GM12878 (cell line): ENCODE measurements around the gene MAP4. TPM values are rescaled to one million over a fixed set of nuclear protein-coding genes. Genes with fewer than 3 reads are reported as not detected.

Experiments used
- HDAC2 ChIP-seq: fragments of 200-600 bp; sonication (generic); IDR thresholded peaks from 2 replicates; pipeline ENCODE4 v1.6.1; 2017
- POU2F2 ChIP-seq: IDR thresholded peaks from 3 replicates; pipeline ENCODE4 v1.6.1; 2011; ENCODE audit warnings: low read depth, mild to moderate bottlenecking, low read length, borderline replicate concordance
- SMAD1 ChIP-seq: fragments of 450-650 bp; IDR thresholded peaks from 2 replicates; pipeline ENCODE4 v1.6.1; 2018; ENCODE audit warnings: mild to moderate bottlenecking, low read depth; ENCODE audit not compliant: partially characterized antibody
- ZBTB33 ChIP-seq: fragments of 450-650 bp; IDR thresholded peaks from 2 replicates; pipeline ENCODE4 v1.6.1; 2017; ENCODE audit warnings: mild to moderate bottlenecking
- ZBTB40 ChIP-seq: fragments of 450-650 bp; IDR thresholded peaks from 2 replicates; pipeline ENCODE4 v1.6.1; 2016; ENCODE audit warnings: mild to moderate bottlenecking, moderate library complexity, borderline replicate concordance
- polyA plus RNA-seq, 11 experiments: library from polyadenylated mRNA; depleted of rRNA in 4 of 11; unstranded in 6 of 11; stranded (reverse) in 5 of 11; fragments of >200 nt; fragmentation: Nextera tagmentation in 4 of 11; fragmentation: Illumina TruSeq in 1 of 11; extraction: Ambion mirVana in 4 of 11; extraction: Trizol in 1 of 11; gene quantifications; 1 replicate in 1 of 11; 2 replicates in 10 of 11; pipeline versions ENCODE4 v1.2.1 to v1.2.3, GENCODE V29; 2011 to 2016; ENCODE audit warnings: inconsistent platforms in 2 of 11, missing spikeins in 2 of 11, low read depth in 1 of 11
- total RNA-seq, 4 experiments: library from RNA; depleted of rRNA in 3 of 4; stranded (reverse); fragments of >200 nt in 3 of 4; fragmentation: Illumina TruSeq in 1 of 4; extraction: Trizol in 1 of 4; gene quantifications; 2 replicates each; pipeline versions ENCODE4 v1.2.1 to v1.2.3, GENCODE V29; 2013 to 2021
- TF ChIP-seq, protein P1 (sequence below): IDR thresholded peaks from 2 replicates; pipeline ENCODE4 v1.6.1; 2012; ENCODE audit warnings: improper control_type of control experiment, low read depth, low read length; ENCODE audit not compliant: insufficient replicate concordance

The MAP4 gene
- total and polyA plus RNA-seq, 10 of the 15 experiments (the other 5 are each of a cell fraction or from before 2014, with no cell fraction given), result 22.2 to 145 (median 47.2) TPM

GRCh38 chr3:47854267-47854666, 161.9 kb downstream of the MAP4 start (continued):
- TF ChIP-seq ZBTB33 (no peak), ZBTB40 (no peak), SMAD1 (no peak), POU2F2 (no peak), HDAC2 (no peak)
- TF ChIP-seq, protein P1, sequence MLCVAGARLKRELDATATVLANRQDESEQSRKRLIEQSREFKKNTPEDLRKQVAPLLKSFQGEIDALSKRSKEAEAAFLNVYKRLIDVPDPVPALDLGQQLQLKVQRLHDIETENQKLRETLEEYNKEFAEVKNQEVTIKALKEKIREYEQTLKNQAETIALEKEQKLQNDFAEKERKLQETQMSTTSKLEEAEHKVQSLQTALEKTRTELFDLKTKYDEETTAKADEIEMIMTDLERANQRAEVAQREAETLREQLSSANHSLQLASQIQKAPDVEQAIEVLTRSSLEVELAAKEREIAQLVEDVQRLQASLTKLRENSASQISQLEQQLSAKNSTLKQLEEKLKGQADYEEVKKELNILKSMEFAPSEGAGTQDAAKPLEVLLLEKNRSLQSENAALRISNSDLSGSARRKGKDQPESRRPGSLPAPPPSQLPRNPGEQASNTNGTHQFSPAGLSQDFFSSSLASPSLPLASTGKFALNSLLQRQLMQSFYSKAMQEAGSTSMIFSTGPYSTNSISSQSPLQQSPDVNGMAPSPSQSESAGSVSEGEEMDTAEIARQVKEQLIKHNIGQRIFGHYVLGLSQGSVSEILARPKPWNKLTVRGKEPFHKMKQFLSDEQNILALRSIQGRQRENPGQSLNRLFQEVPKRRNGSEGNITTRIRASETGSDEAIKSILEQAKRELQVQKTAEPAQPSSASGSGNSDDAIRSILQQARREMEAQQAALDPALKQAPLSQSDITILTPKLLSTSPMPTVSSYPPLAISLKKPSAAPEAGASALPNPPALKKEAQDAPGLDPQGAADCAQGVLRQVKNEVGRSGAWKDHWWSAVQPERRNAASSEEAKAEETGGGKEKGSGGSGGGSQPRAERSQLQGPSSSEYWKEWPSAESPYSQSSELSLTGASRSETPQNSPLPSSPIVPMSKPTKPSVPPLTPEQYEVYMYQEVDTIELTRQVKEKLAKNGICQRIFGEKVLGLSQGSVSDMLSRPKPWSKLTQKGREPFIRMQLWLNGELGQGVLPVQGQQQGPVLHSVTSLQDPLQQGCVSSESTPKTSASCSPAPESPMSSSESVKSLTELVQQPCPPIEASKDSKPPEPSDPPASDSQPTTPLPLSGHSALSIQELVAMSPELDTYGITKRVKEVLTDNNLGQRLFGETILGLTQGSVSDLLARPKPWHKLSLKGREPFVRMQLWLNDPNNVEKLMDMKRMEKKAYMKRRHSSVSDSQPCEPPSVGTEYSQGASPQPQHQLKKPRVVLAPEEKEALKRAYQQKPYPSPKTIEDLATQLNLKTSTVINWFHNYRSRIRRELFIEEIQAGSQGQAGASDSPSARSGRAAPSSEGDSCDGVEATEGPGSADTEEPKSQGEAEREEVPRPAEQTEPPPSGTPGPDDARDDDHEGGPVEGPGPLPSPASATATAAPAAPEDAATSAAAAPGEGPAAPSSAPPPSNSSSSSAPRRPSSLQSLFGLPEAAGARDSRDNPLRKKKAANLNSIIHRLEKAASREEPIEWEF, result no peak
- TF ChIP-seq, all 136 proteins: peak for 0
